ENCODE results near the gene IL21R. TPM values are rescaled to one million over a fixed set of nuclear protein-coding genes. Genes with fewer than 3 reads are reported as not detected.
"Not testable (repeated sequence)": the region's sequence is repeated elsewhere in the genome, so short reads cannot be mapped to it uniquely, and the experiment has no call there.

IL21R gene
- total and polyA plus RNA-seq, 3 donors from 2014 or later: 0.31 to 2.3 (median 0.87) TPM

DNA sequence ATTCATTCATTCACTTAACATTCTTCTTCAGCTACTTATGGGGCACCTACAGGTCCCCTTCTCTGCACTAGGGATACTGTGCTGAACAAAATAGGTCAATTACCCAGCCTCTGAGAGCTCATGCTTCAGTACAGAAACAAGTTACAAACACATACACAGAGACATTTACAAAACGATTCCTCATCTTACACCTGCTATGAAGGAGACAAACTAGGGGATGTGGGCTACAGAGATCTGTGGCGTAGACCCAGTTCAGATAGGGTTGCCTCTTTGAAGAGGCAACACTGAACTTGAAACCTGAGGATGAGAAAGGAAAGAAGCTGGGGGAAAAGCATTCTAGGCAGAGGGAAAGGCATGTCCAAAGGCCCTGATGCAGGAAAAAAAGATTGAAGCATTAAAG lies 5.2 kb downstream of the IL21R start:
- 77 to 82% methylated on average over 2 of the region's 2 CpGs for WGBS, 2 donors
- Histone ChIP-seq H3K36me3 (ENCODE audit: low read depth, missing control alignments) (no peaks in the 10 kb centered on the region), H3K27me3 (no peaks in the 10 kb centered on the region), H3K27ac (no peak overlapping the region), H3K9me3 (no peaks in the 10 kb centered on the region), H3K4me3 (no peak overlapping the region), H3K4me1 (no peaks in the 10 kb centered on the region)
- TF ChIP-seq, protein P1, sequence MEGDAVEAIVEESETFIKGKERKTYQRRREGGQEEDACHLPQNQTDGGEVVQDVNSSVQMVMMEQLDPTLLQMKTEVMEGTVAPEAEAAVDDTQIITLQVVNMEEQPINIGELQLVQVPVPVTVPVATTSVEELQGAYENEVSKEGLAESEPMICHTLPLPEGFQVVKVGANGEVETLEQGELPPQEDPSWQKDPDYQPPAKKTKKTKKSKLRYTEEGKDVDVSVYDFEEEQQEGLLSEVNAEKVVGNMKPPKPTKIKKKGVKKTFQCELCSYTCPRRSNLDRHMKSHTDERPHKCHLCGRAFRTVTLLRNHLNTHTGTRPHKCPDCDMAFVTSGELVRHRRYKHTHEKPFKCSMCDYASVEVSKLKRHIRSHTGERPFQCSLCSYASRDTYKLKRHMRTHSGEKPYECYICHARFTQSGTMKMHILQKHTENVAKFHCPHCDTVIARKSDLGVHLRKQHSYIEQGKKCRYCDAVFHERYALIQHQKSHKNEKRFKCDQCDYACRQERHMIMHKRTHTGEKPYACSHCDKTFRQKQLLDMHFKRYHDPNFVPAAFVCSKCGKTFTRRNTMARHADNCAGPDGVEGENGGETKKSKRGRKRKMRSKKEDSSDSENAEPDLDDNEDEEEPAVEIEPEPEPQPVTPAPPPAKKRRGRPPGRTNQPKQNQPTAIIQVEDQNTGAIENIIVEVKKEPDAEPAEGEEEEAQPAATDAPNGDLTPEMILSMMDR (IDR thresholded peaks at IDR 0.05): no peak
- TF ChIP-seq POLR2A (IDR thresholded peaks at IDR 0.05): no peak
- intact Hi-C loops (cut with DNase I; ENCODE audit: low total_unique reads): no loop called here
- DNase-seq: no peak

DNA sequence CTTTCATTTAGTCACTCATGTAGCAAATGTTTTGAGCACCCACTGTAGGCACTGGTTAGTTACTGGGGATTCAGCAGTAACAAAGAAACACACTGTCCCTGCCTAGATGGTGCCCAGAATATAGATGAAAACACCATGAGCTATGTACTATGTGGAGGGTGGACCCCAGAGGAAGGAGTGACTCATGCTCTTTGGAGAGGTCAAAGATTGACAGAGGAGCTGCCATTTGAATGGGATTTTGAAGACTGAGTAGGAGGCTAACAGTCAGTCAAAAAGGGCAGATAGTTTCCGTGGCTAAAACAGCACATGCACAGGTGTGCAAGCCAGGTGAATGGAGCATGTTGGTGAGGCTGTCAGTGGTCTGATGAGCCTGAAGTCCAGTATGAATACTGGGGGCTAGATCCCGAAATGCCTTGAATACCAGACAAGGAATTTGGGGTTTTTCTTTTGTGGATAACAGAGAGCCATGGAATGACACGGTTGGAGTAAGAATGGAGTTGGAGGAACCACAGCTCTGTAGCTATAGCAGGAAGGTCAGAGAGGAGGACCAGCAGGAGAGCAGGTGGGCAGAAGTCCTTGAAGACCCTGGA lies 6.1 kb downstream of the IL21R start:
- no peaks in the 10 kb centered on the region for H3K4me1 ChIP-seq
- no peak overlapping the region for H3K4me3 ChIP-seq
- intact Hi-C loops (cut with DNase I; ENCODE audit: low total_unique reads): no loop called here
- H3K27me3 ChIP-seq: no peaks in the 10 kb centered on the region
- TF ChIP-seq, protein P1 (IDR thresholded peaks at IDR 0.05): no peak
- TF ChIP-seq POLR2A (IDR thresholded peaks at IDR 0.05): no peak
- no peak for DNase-seq
- H3K9me3 ChIP-seq: no peaks in the 10 kb centered on the region
- WGBS, 2 donors: 71 to 73% methylated on average over 3 of the region's 3 CpGs
- H3K27ac ChIP-seq: no peak overlapping the region
- no peaks in the 10 kb centered on the region for H3K36me3 ChIP-seq (ENCODE audit: low read depth, missing control alignments)

DNA sequence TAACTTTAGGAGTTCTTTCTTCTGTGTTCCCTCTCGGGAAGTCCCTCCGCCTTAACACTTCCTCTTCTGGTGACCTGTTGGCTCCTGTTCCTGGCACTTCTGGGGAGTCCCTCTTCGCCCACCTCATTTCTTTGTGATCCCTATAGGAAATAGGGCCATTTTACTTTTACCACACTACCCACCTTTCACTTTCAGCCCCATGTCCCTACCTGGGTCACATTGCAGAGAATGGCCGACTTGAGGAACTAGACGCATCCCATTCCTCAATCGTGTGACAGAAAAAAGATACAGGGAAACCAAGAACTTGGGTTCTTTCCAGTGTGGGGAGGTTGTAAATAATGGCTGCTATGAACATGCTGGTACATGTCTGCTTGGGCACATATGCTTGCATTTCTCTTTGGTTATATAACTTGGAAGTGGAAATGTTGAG lies 6.6 kb downstream of the IL21R start:
- Histone ChIP-seq H3K9me3 (no peaks in the 10 kb centered on the region), H3K27me3 (no peaks in the 10 kb centered on the region), H3K4me1 (no peaks in the 10 kb centered on the region), H3K4me3 (no peak overlapping the region), H3K27ac (no peak overlapping the region), H3K36me3 (ENCODE audit: low read depth, missing control alignments) (no peaks in the 10 kb centered on the region)
- no peak for DNase-seq
- TF ChIP-seq, protein P1 (IDR thresholded peaks at IDR 0.05): no peak
- intact Hi-C loops (cut with DNase I; ENCODE audit: low total_unique reads): no loop called here
- 76 to 78% methylated on average over 6 of the region's 6 CpGs for WGBS, 2 donors

DNA sequence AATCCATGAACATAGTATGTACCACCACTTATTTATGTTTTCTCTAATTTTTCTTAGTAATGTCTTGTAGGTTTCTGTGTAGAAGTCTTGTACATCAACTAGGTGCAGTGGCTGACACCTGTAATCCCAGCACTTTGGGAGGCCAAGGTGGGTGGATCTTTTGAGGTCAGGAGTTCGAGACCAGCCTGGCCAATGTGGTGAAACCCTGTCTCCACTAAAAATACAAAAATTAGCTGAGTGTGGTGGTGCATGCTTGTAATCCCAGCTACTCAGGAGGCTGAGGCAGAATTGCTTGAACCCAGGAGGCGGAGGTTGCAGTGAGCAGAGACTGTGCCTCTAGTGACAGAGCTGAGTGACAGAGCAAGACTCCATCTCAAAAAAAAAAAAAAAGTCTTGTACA lies 8.0 kb downstream of the IL21R start:
- H3K27ac ChIP-seq; H3K27me3 ChIP-seq; H3K4me1 ChIP-seq; H3K36me3 ChIP-seq (ENCODE audit: low read depth, missing control alignments); H3K9me3 ChIP-seq; DNase-seq; H3K4me3 ChIP-seq; intact Hi-C loops (cut with DNase I; ENCODE audit: low total_unique reads): not testable (repeated sequence)
- 92 to 96% methylated on average over 2 of the region's 2 CpGs for WGBS, 2 donors

DNA sequence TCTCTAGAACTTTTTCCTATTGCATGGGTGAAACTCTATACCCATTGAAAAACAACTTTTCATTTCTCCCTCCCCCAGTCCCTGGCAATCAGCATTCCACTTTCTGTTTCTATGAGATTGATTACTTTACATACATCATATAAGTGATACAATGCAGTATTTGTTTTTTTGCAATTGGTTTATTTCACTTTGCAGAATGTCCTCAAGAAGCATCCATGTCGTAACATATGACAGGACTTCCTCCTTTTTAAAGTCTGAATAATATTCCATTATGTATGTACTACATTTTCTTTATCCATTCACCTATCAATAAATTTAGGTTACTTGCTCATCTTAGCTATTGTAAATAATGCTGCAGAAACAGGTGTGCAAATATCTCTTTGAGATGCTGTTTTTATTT lies 8.8 kb downstream of the IL21R start:
- WGBS, 2 donors: 84 to 89% methylated on average over 1 of the region's 1 CpG
- Histone ChIP-seq H3K4me1 (no peaks in the 10 kb centered on the region), H3K36me3 (ENCODE audit: low read depth, missing control alignments) (no peaks in the 10 kb centered on the region), H3K4me3 (no peak overlapping the region), H3K27ac (no peak overlapping the region), H3K9me3 (no peaks in the 10 kb centered on the region), H3K27me3 (no peaks in the 10 kb centered on the region)
- no peak for DNase-seq
- TF ChIP-seq, protein P1 (IDR thresholded peaks at IDR 0.05): no peak
- no peak for TF ChIP-seq POLR2A (IDR thresholded peaks at IDR 0.05)
- intact Hi-C loops (cut with DNase I; ENCODE audit: low total_unique reads): no loop called here
